GM12891 (cell line): ENCODE measurements around the gene CHMP1A.
"Not testable (repeated sequence)": the region's sequence is repeated elsewhere in the genome, so short reads cannot be mapped to it uniquely, and the experiment has no call there.

ENCODE experiments used
- DNase-seq: peaks from one replicate; pipeline ENCODE4 v3.0.0; 2011; ENCODE audit warnings: low spot score; ENCODE audit not compliant: insufficient read length
- FAIRE-seq: peaks from 2 replicates; lab custom pipeline; 2011; peaks lifted over from hg19 to GRCh38; lab: Jason Lieb, UNC
- PAX5 ChIP-seq: IDR thresholded peaks from 2 replicates; pipeline ENCODE4 v1.6.1; 2011; ENCODE audit warnings: low read length, moderate library complexity, mild to moderate bottlenecking; ENCODE audit not compliant: insufficient read depth, severe bottlenecking
- POLR2A ChIP-seq: IDR thresholded peaks from 2 replicates; pipeline ENCODE4 v1.6.1; 2011; ENCODE audit warnings: low read depth, low read length, control low read depth
- POLR2AphosphoS5 ChIP-seq: IDR thresholded peaks from 2 replicates; pipeline ENCODE4 v1.6.1; 2011; ENCODE audit warnings: low read depth, low read length, control low read depth
- POU2F2 ChIP-seq: IDR thresholded peaks from 2 replicates; pipeline ENCODE4 v1.6.1; 2011; ENCODE audit warnings: low read depth, mild to moderate bottlenecking, control low read depth, low read length, moderate library complexity
- SPI1 ChIP-seq: IDR thresholded peaks from 2 replicates; pipeline ENCODE4 v1.6.1; 2011; ENCODE audit warnings: low read depth, low read length, control low read depth
- TAF1 ChIP-seq: IDR thresholded peaks from 2 replicates; pipeline ENCODE4 v1.6.1; 2011; ENCODE audit warnings: low read depth, low read length, control low read depth

The CHMP1A gene

DNA sequence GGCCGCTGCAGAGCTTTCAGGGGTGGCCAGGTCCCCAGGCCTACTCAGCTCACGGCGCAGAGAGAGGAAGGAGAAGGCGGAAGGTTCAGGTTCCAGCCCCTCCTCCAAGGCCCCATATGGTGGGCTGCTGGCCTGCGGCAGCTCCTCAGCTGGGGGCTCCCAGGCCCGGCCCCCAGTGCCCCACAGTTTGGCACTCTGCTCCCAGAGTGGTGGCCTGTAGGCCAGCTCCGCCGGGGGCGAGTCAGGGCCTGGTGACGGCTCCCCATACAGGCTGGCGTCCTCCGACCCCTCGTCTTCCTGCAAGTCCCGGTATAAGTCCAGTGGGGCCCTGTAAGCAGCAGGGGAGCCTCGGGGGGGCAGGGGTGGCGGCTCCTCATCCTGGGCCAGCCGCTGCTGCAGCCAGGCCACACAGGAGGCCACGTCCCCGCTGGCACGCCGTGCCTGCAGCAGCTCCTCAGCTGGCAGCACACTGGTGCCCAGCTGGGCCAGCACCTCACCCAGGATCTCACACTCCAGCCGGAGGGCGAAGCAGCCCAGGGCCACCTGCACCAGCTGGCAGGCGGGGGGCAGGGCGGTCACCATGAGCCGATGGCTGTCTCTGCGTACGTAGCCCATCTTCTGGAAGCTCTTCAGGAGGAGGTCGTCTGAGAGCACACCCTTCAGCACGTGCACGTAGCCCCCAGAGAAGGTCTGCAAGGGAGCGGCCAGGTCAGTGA is 40.3 kb upstream of the CHMP1A start:
- TF ChIP-seq TAF1, result no peak
- no peak for TF ChIP-seq POLR2A
- no peak for TF ChIP-seq POU2F2
- no peak for TF ChIP-seq PAX5
- TF ChIP-seq SPI1, result no peak
- no peak for TF ChIP-seq POLR2AphosphoS5
- no peak for FAIRE-seq
- no peak for DNase-seq

- no peak for DNase-seq
- TF ChIP-seq TAF1, result no peak
- TF ChIP-seq POU2F2, result no peak
- no peak for TF ChIP-seq SPI1
- no peak for TF ChIP-seq POLR2AphosphoS5
- TF ChIP-seq POLR2A, result no peak
- no peak for TF ChIP-seq PAX5
- no peak for FAIRE-seq
Observed at GRCh38 chr16:89697161-89697615, 39.7 kb upstream of the CHMP1A start.

GRCh38 chr16:89696670-89697128 is 39.2 kb upstream of the CHMP1A start:
- DNase-seq, result no peak
- TF ChIP-seq POLR2A, result no peak
- TF ChIP-seq PAX5, result no peak
- no peak for FAIRE-seq

DNA sequence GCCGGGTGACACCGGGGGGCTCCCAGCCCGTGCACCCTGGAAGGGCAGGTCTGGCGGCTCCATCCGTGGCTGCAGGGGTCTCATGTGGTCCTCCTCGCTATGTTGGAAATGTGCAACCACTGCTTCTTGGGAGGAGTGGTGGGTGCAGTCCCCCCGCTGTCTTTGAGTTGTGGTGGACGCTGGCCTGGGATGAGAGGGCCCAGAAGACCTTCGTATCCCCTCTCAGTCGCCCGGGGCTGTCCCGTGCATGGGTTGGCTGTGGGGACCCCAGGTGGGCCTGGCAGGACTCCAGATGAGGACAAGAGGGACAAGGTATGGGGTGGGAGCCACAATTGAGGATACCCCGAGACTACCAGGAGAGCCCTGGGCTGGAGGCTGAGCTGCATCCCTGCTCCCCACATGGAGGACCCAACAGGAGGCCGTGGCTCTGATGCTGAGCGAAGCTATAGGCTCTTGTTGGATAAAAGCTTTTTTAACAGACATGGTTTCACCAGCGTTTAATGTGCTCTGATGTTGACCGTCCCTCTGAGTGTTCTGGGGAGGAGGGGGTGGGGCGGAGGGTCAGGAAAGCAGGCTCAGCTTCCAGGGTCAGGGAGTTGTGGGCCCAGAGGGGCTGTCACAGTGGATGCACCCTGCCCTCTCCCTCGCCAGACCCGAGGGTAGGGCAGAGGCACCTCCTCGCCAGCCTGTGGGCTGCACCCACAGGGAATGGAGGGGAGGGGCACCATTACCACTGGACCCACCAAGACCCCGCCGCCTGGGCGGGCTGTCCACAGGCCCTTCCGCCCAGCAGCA is 38.6 kb upstream of the CHMP1A start:
- DNase-seq (no peak), FAIRE-seq (no peak)
- no peak for TF ChIP-seq POLR2A
- peak; percentile 15; the same call in 1 of the 2 replicates for TF ChIP-seq POLR2AphosphoS5

GRCh38 chr16:89695086-89695874 is 37.8 kb upstream of the CHMP1A start:
- FAIRE-seq, result no peak

DNA sequence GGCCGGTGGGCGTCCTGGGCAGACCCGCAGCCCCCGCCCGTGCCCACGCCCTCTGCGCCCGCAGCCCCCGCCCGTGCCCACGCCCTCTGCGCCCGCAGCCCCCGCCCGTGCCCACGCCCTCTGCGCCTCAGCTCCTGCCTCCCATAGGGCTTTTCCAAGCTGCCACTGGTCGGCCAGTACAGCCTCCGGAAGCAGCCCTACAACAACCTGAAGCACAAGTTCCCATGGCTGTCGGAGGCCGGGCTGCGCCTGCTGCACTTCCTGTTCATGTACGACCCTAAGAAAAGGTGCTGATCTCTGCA is 37.2 kb upstream of the CHMP1A start:
- not testable (repeated sequence) for FAIRE-seq, DNase-seq

More at GRCh38 chr16:89695086-89695874, 37.8 kb upstream of the CHMP1A start:
- TF ChIP-seq POLR2AphosphoS5 (no peak), POLR2A (no peak), TAF1 (no peak), POU2F2 (no peak), SPI1 (no peak)
- DNase-seq, result no peak

DNA sequence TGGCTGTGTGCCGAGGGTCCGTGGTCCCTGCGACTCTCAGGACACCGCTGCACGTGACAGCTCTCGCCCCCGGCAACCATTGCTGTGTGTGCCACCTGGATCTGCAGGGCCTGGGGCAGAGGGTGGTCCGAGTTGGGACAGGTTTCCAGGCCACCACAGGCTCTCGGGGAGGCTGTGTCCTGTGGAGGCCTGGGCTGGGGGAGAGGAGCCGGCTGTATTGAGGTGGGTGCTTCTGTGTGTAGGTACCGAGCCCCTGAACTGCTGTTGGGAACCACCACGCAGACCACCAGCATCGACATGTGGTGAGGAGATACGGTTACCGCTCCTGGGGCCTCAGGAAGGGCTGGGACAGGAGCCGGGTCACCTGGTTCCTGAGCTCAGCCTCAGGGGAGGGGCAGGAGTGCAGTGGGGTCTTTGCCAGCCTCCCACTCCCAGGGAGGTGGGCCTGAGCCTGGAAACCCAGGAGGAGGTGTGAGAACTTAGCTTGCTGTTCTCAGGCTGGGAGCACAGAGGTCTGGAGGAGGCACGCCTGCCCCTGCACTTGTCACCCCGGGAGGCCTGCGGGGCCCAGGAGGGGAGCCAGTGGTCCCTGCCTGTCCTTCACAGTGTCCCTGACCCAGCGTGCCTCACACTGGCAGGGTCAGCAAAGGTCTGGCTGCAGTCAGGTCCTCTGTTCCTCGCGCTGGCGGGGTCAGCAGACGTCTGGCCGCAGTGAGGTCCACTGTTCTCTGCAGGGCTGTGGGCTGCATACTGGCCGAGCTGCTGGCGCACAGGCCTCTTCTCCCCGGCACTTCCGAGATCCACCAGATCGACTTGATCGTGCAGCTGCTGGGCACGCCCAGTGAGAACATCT is 36.6 kb upstream of the CHMP1A start:
- FAIRE-seq (no peak), DNase-seq (no peak)
- no peak for TF ChIP-seq POU2F2
- TF ChIP-seq SPI1, result no peak
- TF ChIP-seq TAF1, result no peak
- TF ChIP-seq PAX5, result no peak
- no peak for TF ChIP-seq POLR2AphosphoS5
- TF ChIP-seq POLR2A, result no peak

DNA sequence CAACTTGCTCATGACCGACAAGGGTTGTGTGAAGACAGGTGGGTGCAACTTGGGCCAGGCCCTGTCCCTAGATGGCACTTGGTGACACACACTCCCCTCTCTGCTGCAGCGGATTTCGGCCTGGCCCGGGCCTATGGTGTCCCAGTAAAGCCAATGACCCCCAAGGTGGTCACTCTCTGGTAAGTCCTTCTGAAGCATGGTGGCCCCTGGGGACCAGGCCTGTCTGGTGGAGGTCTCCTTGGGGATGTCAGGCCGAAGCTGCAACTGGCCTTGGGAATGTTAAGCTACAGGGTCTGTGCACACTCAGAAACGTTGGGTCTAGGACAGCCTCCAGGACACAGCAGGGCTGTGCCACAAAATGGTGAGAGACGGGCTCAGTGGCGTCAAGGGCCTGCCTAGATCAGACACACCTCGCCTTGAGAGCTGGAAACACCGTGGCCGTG is 35.8 kb upstream of the CHMP1A start:
- TF ChIP-seq POLR2A (no peak), POU2F2 (no peak), TAF1 (no peak), SPI1 (no peak)
- DNase-seq, result no peak
- no peak for FAIRE-seq

- TF ChIP-seq POU2F2, result no peak
- no peak for TF ChIP-seq POLR2AphosphoS5
- TF ChIP-seq POLR2A, result no peak
- TF ChIP-seq PAX5, result no peak
- TF ChIP-seq TAF1, result no peak
- no peak for TF ChIP-seq SPI1
- DNase-seq (no peak), FAIRE-seq (no peak)
Observed at GRCh38 chr16:89691986-89692569, 34.6 kb upstream of the CHMP1A start.
